Subcutaneous adipose tissue (tissue), 4 donors: ENCODE measurements around the gene SF3B4. TPM values are rescaled to one million over a fixed set of nuclear protein-coding genes. Genes with fewer than 3 reads are reported as not detected.

Experiments
- total RNA-seq, 4 donors: library from RNA; depleted of rRNA; stranded (reverse); fragments of >200 nt; gene quantifications; one replicate each; pipeline ENCODE4 v1.1.0, GENCODE V29; 2016
- TF ChIP-seq, protein P1 (sequence below): fragments of 450-650 bp; IDR thresholded peaks from one replicate; pipeline ENCODE4 v1.5.1; 2016; ENCODE audit warnings: low read depth, mild to moderate bottlenecking, control low read depth, antibody characterized with exemption, moderate library complexity

The SF3B4 gene
- total RNA-seq, 4 donors from 2014 or later: 6.4 to 20.5 (median 7.8) TPM

DNA sequence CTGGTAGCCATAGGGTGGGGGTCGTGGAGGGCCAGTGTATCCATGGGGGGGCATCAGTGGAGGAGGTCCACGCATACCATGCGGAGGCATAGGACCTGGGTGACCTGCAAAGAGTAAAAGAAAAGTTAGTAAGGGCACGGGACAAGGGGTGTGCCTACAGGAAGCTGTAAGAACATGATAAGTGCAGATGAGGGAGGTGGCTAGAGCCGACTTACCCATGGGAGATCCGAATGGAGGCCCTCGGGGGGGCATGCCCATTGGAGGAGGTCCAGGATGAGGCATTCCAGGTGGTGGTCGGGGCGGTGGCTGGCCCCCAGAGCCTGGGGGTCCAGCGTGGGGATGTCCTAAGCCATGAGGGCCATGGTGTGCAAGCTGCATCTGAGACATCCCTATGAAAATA is 4.0 kb downstream of the SF3B4 start:
- TF ChIP-seq, protein P1, sequence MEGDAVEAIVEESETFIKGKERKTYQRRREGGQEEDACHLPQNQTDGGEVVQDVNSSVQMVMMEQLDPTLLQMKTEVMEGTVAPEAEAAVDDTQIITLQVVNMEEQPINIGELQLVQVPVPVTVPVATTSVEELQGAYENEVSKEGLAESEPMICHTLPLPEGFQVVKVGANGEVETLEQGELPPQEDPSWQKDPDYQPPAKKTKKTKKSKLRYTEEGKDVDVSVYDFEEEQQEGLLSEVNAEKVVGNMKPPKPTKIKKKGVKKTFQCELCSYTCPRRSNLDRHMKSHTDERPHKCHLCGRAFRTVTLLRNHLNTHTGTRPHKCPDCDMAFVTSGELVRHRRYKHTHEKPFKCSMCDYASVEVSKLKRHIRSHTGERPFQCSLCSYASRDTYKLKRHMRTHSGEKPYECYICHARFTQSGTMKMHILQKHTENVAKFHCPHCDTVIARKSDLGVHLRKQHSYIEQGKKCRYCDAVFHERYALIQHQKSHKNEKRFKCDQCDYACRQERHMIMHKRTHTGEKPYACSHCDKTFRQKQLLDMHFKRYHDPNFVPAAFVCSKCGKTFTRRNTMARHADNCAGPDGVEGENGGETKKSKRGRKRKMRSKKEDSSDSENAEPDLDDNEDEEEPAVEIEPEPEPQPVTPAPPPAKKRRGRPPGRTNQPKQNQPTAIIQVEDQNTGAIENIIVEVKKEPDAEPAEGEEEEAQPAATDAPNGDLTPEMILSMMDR: no peak

DNA sequence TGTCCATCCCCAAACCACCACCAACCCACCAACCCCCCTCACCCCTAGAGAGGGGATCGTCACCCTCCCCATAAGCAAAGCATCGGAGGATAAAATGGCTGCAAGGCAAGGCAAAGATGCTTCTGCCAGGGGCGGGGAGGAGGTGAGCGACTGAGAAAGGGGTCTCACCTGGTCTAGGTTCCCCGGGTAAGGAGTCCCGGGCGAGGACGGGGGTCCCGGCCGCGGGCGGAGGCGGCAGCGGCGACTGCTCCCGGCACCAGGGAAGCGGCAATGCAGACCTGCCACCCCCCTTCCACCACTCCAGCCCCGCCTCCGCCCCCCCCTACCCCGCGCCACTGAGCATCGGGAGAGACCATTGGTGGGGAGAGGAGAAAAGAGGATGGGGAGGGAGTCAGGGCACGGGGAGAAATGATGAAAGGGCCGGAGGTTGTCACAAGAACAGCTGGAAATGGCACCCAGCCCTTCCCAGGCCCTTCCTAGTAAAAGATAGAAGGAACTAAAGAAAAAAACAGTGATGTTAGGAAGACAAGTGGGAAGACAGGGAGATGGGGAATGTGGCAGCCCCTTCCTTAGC is 9.9 kb downstream of the SF3B4 start, which contains the start of gene SV2A:
Gene SV2A (minus strand): TSS at position 274 of the 574 bp plus-strand sequence. CDS start 4,004 bp downstream, outside the sequence.
- TF ChIP-seq, protein P1: no peak

DNA sequence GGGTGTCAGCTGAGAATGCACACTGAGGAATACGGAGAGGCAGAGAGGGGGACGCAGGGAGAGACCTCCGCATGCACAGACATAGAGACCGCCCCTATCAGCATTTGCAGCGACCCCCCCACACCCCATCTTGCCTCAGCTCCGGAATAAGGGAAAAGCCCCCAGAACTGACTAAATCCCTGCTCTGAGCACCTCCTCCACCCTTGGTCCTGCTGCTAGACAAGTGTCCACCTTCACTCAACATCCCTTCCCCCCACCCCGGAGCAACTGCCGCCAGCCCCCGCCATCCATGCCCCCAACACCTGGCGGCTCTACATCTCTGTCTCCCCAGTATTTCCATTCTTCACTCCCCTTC is 10.7 kb downstream of the SF3B4 start:
- TF ChIP-seq, protein P1: no peak

DNA sequence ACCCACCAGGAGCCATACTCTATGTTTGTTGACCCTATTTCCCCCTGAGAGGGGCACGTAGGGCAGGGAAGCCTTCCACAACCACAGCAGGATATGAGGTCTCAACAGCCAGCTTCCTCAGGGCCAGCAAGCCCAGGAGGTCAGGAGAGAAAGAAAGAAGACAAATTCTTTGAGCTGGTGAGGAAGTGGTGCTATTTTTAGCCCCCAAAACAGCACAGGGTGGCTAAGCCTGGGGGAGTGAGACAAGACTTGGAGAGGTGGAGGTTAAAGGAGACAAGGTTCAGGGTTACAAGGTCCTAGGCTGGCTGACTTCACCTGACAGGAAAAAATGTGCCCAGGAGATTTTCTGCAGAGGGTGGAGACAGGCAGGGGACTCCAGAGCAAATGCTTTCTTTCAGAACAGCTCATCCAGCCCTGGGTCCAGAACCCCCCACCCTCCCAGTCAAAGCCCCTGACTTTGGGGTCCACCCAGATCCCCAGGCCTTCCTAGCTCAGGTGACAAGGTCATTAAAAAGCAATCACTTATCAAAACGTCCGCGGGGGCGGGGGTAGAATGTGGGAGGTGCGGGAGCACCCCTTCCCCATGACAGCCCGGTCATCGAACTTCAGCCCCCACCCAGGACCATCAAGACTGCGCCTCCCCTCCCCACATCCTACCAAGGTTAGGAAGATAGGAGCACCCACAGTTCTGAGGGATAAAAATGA is 11.3 kb downstream of the SF3B4 start:
- TF ChIP-seq, protein P1: no peak

DNA sequence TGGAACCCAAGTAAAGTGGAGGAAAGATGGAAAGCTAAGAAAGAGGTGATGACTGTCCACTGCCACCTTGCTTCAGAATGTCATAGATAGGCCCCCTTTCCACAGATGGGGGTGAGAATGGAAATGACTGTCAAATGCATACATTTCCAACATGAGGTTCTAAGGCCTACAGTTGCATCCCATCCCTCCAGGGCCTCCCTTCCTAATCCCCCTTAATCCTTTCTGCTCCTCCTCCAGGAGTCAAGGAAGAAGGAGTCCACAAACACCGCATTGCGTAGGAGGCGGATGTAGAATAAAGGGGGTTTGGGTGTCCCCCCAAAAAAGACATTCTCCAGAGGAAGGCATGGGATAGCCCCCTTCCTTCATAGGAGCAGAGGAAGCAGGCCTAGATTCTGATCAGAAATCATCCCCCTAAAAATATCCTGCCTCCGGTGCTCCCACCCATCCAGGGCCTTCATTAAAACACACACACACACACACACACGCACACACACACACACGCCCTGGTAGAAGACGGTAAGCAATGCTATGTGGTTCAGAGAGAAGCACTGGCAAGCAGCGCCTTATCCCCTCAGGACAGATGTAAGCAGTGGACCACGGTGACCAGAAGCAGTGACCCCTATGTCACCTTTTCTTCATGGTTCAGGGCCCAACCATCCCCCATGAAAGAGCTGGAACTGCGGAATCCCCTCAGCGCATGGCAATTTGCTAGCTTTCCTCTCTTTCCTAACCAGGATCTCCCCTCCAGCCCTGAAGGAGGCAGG is 12.0 kb downstream of the SF3B4 start:
- TF ChIP-seq, protein P1: no peak

DNA sequence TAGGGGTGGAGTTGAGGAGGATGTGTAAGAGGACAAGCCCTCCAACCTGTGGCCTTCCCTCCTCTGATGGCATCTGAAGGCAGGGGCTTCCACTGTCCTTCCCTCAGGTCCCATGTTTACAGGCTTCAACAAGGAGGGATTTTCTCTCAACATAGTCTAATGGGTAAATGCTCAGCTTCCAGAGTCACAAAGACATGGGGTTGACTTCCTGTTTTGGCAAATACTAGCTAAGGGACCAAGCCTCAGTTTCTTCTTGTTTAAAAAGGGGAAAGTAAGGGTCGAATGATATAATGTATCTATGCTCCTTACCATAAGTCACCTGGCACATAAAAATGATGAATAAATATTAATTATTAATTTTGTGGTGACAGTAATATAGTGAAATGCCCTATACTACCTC is 13.1 kb downstream of the SF3B4 start:
- TF ChIP-seq, protein P1: no peak

DNA sequence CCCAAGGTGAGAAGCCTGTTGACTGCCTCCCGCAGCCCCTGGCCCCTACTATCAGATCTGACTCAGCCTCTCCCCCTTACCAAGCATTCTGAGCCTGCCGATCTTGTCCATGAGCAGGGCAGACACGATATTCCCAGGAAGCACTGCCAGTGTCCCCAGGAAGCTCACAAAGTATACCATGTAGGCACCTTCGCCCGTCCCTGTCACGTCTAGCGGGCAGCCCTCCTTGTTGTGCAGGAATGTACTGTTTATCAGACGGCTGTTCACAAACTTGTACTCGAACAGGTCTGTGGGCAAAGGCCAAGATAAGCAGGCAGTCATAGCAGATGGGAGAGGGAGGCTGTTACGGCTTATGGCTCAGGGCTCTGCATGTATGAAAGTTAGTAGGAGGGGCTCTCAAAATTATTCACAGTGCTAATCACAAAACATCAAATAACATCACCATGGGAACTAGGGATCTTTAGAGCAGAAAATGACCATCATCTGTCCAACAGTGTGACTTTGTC is 21.0 kb downstream of the SF3B4 start:
- TF ChIP-seq, protein P1: no peak
